ENCODE measurements around the gene GRID2IP.
"Not testable (repeated sequence)": the region's sequence is repeated elsewhere in the genome, so short reads cannot be mapped to it uniquely, and the experiment has no call there.

GRID2IP gene

DNA sequence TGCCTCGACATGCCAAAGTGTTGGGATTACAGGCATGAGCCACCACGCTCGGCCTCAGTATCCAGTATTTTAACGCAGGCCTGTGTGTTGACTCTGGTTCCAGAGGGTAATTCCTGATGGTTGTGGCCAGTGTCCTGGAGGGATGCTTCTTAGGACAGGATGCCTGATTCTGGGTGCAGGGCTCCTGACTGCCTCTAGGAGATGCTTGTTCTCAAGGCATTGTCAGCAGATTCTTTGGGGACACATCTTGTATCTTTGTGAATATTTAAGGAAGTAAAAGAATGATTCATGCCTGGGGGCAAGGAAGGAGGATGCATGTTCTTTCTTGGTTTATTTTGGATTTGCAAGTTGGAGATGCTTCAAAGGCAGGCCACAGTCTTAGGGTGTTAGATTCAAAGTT lies 28.2 kb upstream of the GRID2IP start:
- DNase-seq (ENCODE audit: low read depth) = no peak
- no peak overlapping the region for H3K4me3 ChIP-seq (ENCODE audit: low read depth, low read length)
- no peak for TF ChIP-seq CTCF (IDR thresholded peaks at IDR 0.05; ENCODE audit: control insufficient read depth, extremely low read depth, insufficient read depth)

GRCh38 chr7:6578114-6579084 lies 27.1 kb upstream of the GRID2IP start:
- DNase-seq (ENCODE audit: low read depth) = no peak
- no peak for TF ChIP-seq CTCF (IDR thresholded peaks at IDR 0.05; ENCODE audit: control insufficient read depth, extremely low read depth, insufficient read depth)
- H3K4me3 ChIP-seq (ENCODE audit: low read depth, low read length) = peak overlapping the region; percentile 84

DNA sequence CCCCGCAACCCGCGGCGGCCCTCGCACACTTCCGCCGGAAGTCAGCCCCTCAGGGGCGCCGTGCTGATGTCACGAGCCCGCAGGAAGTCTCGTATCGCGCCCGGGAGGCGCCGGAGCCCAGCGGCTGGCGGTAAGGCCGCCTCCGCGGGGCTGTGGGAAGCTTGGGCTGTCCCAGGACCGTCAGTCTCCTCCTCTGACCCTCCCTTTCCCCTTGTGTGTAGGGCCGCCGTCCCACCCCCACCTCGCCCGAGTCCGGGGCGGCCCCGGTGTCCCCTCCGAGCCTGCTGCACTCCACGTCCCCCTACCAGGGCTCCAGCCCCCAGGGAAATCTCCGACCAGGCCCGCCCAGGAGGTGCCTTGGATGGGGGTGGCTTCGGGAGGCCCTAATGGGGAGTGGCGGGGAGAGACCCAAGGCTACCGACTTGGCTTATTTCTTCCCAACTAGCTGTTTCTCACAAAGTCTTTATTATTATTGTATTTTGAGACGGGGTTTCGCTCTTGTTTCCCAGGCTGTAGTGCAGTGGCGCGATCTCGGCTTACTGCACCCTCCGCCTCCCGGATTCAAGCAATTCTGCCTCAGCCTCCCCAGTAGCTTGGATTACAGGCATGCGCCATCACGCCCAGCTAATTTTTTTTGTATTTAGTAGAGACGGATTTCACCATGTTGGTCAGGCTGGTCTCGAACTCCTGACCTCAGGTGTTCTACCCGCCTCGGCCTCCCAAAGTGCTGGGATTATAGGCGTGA lies 26.3 kb upstream of the GRID2IP start, which contains the start of gene ZDHHC4:
ZDHHC4 (plus strand) TSS at position 86 of the 745 bp plus-strand sequence. CDS start 3,108 bp downstream, outside the sequence.
- H3K4me3 ChIP-seq (ENCODE audit: low read depth, low read length) = peak within 1 kb of the TSS; percentile 84
- no peak for TF ChIP-seq CTCF (IDR thresholded peaks at IDR 0.05; ENCODE audit: control insufficient read depth, extremely low read depth, insufficient read depth)
- peak; percentile 59 for DNase-seq (ENCODE audit: low read depth)

DNA sequence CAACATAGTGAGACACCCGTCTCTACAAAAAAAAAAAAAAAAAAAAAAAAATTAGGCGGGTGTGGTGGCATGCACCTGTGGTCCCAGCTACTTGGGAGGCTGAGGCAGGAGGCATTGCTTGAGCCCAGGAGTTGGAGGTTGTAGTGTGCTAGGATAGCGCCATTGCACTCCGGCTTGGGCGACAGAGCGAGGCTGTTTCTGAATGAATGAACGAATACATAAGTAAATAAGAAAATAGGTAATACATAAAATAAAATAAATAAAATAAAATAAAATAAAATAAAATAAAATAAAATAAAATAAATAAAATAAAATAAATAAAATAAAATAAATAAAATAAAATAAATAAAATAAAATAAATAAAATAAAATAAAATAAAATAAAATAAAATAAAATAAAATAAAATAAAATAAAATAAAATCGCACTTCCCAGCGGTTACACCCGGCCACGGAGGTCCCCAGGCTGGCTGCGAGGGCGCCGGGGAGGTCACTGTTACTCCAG lies 25.7 kb upstream of the GRID2IP start:
- peak overlapping the region; percentile 84 for H3K4me3 ChIP-seq (ENCODE audit: low read depth, low read length)
- not testable (repeated sequence) for DNase-seq (ENCODE audit: low read depth)

GRCh38 chr7:6576024-6576866 lies 25.0 kb upstream of the GRID2IP start:
- H3K4me3 ChIP-seq (ENCODE audit: low read depth, low read length) = peak overlapping the region; percentile 84
- TF ChIP-seq CTCF (IDR thresholded peaks at IDR 0.05; ENCODE audit: control insufficient read depth, extremely low read depth, insufficient read depth) = no peak
- no peak for DNase-seq (ENCODE audit: low read depth)

- TF ChIP-seq CTCF (IDR thresholded peaks at IDR 0.05; ENCODE audit: control insufficient read depth, extremely low read depth, insufficient read depth) = no peak
- DNase-seq (ENCODE audit: low read depth) = no peak
- no peak overlapping the region for H3K4me3 ChIP-seq (ENCODE audit: low read depth, low read length)
Measured at GRCh38 chr7:6575281-6576023, 24.2 kb upstream of the GRID2IP start.

Data from LNCaP clone FGC (cell line).